ENCODE data around the gene FAP. TPM values are rescaled to one million over a fixed set of nuclear protein-coding genes. Genes with fewer than 3 reads are reported as not detected.

The FAP gene
- total and polyA plus RNA-seq, 2 donors (not counting 3 experiments of a cell fraction or from before 2014, with no cell fraction given) = 1.1 TPM; not detected in 1

DNA sequence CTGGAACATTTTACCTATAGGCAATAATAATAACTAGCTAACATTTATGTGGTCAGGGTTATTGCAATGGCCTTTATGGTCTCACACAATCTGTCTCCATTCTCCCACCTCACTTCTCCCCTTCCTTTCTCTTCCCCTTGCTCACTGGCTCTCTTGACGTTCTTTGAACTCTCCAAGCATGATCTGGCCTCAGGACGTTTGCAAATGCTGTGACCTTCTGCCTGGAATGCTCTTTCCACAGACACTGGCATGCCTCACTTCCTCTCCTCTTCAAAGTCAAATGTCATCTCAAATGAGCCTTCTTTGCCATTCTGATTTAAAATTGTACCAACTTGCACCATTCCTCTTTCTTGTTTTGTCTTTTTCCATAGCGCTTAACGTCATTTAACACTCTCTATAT, 65.9 kb downstream of the FAP start:
- dilution Hi-C loops (cut with MboI; ENCODE audit: extremely low pct_ligation_motif_present, low sequenced_read_pairs) (no loop called here), intact Hi-C loops (cut with micrococcal nuclease) (no loop called here)
- FAIRE-seq = no peak
- H3K9me3 ChIP-seq (replicated peaks; ENCODE audit: control insufficient read depth, insufficient read depth, low read length) = no peaks in the 10 kb centered on the region
- ChIA-PET CTCF (no interaction called here), POLR2A (no interaction called here)
- peaks cover 1 to 5% of the 10 kb centered on the region in 2 experiments for H3K27me3 ChIP-seq (ENCODE audit: control insufficient read depth in 2 of 2, insufficient read depth in 2 of 2, low read length in 2 of 2)
- BruUV-seq (replicated peaks) = no TSS peak
- H3K9me1 ChIP-seq (replicated peaks; ENCODE audit: control insufficient read depth, extremely low read depth, insufficient read depth, low read length) = no peaks in the 10 kb centered on the region
- H3K4me1 ChIP-seq (ENCODE audit: control insufficient read depth, extremely low read depth, insufficient read depth, low read length) = no peaks in the 10 kb centered on the region
- H2AFZ ChIP-seq (ENCODE audit: low read depth, low read length) = no peak overlapping the region
- H3K36me3 ChIP-seq (ENCODE audit: control insufficient read depth in 2 of 2, extremely low read depth in 1 of 2, insufficient read depth in 2 of 2, low read length in 2 of 2) = no peaks in the 10 kb centered on the region
- no peaks in the 10 kb centered on the region for H4K20me1 ChIP-seq (replicated peaks; ENCODE audit: control insufficient read depth, extremely low read depth, insufficient read depth, low read length)
- no peak overlapping the region for H3K4me2 ChIP-seq (ENCODE audit: insufficient read depth, low read length)
- H3K27ac ChIP-seq (ENCODE audit: insufficient read depth, low read depth, low read length) = no peak overlapping the region
- no peak for DNase-seq (ENCODE audit: low read depth, low spot score)
- H3K79me2 ChIP-seq (ENCODE audit: control insufficient read depth, insufficient read depth, low read length) = no peaks in the 10 kb centered on the region
- TF ChIP-seq CTCF (IDR thresholded peaks at IDR 0.05; ENCODE audit: extremely low read depth in 1 of 2, insufficient read depth in 1 of 2, low read depth in 1 of 2, low read length in 2 of 2) (no peak), GATA2 (IDR thresholded peaks at IDR 0.05; ENCODE audit: insufficient read depth, insufficient read length, low read depth, low read length) (no peak), EZH2 (IDR thresholded peaks at IDR 0.05; ENCODE audit: borderline replicate concordance, low read depth, low read length, severe bottlenecking) (no peak), FOS (IDR thresholded peaks at IDR 0.05; ENCODE audit: borderline replicate concordance, insufficient read depth, low read length) (no peak), POLR2AphosphoS5 (IDR thresholded peaks at IDR 0.05; ENCODE audit: insufficient read depth, low read depth, low read length) (no peak), MYC (IDR thresholded peaks at IDR 0.05; ENCODE audit: low read depth, low read length) (no peak), JUN (IDR thresholded peaks at IDR 0.05; ENCODE audit: borderline replicate concordance, insufficient read depth, insufficient read length, low read depth) (no peak), POLR2A (IDR thresholded peaks at IDR 0.05; ENCODE audit: low read depth, low read length) (no peak), MAX (IDR thresholded peaks at IDR 0.05; ENCODE audit: insufficient read depth, insufficient read length) (no peak)
- no peak overlapping the region for H3K4me3 ChIP-seq (replicated peaks in 1 of 3; ENCODE audit: insufficient read depth in 1 of 3, low read depth in 1 of 3, low read length in 3 of 3)
- H3K9ac ChIP-seq (replicated peaks; ENCODE audit: extremely low read depth, insufficient read depth, low read length) = no peak overlapping the region
